Ascending aorta (tissue), 2 donors: ENCODE data around the gene HDAC9. TPM values are rescaled to one million over a fixed set of nuclear protein-coding genes. Genes with fewer than 3 reads are reported as not detected.

Experiments
- DNase-seq, 2 donors: peaks; one replicate each; pipeline ENCODE4 v3.0.0-alpha.2; 2019; ENCODE audit warnings: low spot score in 2 of 2
- H3K27ac ChIP-seq, 2 donors: fragments of 200-600 bp; sonication (generic); one replicate each; pipeline ENCODE4 v1.5.1; 2016 to 2017; ENCODE audit warnings: mild to moderate bottlenecking in 1 of 2
- H3K27me3 ChIP-seq: fragments of 200-600 bp; sonication (generic); one replicate; pipeline ENCODE4 v1.5.1; 2017
- H3K36me3 ChIP-seq, 2 donors: fragments of 200-600 bp; sonication (generic); one replicate each; pipeline ENCODE4 v1.5.1; 2016
- H3K4me1 ChIP-seq, 2 donors: fragments of 200-600 bp; sonication (generic); one replicate each; pipeline ENCODE4 v1.5.1; 2016 to 2017; ENCODE audit warnings: mild to moderate bottlenecking in 1 of 2
- H3K4me3 ChIP-seq, 2 donors: fragments of 200-600 bp; sonication (generic); one replicate each; pipeline ENCODE4 v1.5.1; 2016 to 2017; ENCODE audit warnings: mild to moderate bottlenecking in 1 of 2
- H3K9me3 ChIP-seq, 2 donors: fragments of 200-600 bp; sonication (generic); one replicate each; pipeline ENCODE4 v1.5.1; 2016
- CTCF ChIP-seq, 3 experiments: fragments of 200-600 bp in 2 of 3; fragments of 450-650 bp in 1 of 3; sonication (generic) in 2 of 3; IDR thresholded peaks; one replicate each; pipeline ENCODE4 v1.5.1; 2016 to 2019; ENCODE audit warnings: antibody characterized with exemption in 3 of 3, mild to moderate bottlenecking in 1 of 3, moderate library complexity in 1 of 3
- intact Hi-C: fragments of 100-400 bp; cut with DNase I; formaldehyde crosslinking; loops from one replicate; pipeline ENCODE4 v1.15.1; 2023
- total RNA-seq: library from RNA; depleted of rRNA; stranded (reverse); fragments of >200 nt; gene quantifications from one replicate; pipeline ENCODE4 v1.1.0, GENCODE V29; 2016

HDAC9 gene
- total RNA-seq, 1 donor from 2014 or later = 33.4 TPM

GRCh38 chr7:18590241-18590640, 94.7 kb downstream of the HDAC9 start:
- H3K27me3 ChIP-seq = no peaks in the 10 kb centered on the region
- no peak for TF ChIP-seq CTCF (IDR thresholded peaks at IDR 0.05)
- no peak overlapping the region for H3K27ac ChIP-seq
- DNase-seq = no peak
- H3K36me3 ChIP-seq = peaks cover 0 to 18% of the 10 kb centered on the region in 2 donors
- H3K4me1 ChIP-seq = no peaks in the 10 kb centered on the region
- intact Hi-C loops = loop anchor here (2.0 to 10.0 kb wide), 2 partner anchors 77 to 1075 kb away; no protein-coding TSS in a partner anchor
- no peaks in the 10 kb centered on the region for H3K9me3 ChIP-seq
- H3K4me3 ChIP-seq = no peak overlapping the region

GRCh38 chr7:18590744-18591340, 95.3 kb downstream of the HDAC9 start:
- DNase-seq = no peak
- H3K9me3 ChIP-seq = no peaks in the 10 kb centered on the region
- no peak overlapping the region for H3K4me3 ChIP-seq
- H3K4me1 ChIP-seq = no peaks in the 10 kb centered on the region
- intact Hi-C loops = loop anchor here (2.0 to 10.0 kb wide), 2 partner anchors 76 to 1074 kb away; no protein-coding TSS in a partner anchor
- peak; percentile 23 to 66 (median 46) for TF ChIP-seq CTCF (IDR thresholded peaks at IDR 0.05)
- no peaks in the 10 kb centered on the region for H3K27me3 ChIP-seq
- peaks cover 5 to 24% of the 10 kb centered on the region in 2 donors for H3K36me3 ChIP-seq
- H3K27ac ChIP-seq = no peak overlapping the region

DNA sequence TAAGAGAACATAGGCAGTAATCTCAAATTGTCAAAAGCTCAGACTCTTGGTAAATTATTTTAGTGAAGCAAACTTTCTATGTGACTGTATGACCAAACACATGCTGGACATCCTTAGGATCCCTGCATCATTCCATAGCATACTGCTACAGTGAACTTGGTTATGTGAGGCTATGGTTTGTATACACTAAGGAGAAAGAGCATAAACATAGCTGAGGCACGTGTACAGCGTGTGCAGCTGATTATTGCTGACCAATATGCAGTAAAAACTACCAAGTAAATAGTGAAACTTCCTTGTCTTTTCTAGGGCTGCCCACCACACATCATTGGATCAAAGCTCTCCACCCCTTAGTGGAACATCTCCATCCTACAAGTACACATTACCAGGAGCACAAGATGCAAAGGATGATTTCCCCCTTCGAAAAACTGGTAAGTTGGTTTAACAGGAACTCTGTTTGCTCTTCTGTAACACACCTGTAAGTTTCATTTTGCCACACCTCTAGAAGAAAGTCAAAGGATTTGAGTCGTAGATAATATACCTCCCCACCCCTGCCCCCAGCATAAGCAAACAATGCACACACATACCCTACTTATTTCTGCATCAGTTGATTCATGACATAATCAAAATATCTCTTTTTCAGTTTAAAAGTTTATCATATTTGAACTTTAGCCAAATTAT, 98.2 kb downstream of the HDAC9 start:
- no peak overlapping the region for H3K27ac ChIP-seq
- no peak overlapping the region for H3K4me3 ChIP-seq
- intact Hi-C loops = loop anchor here (10.0 kb wide), 1 partner anchor 1071 kb away; no protein-coding TSS in a partner anchor
- peaks cover 8 to 28% of the 10 kb centered on the region in 2 donors for H3K36me3 ChIP-seq
- no peaks in the 10 kb centered on the region for H3K9me3 ChIP-seq
- no peaks in the 10 kb centered on the region for H3K4me1 ChIP-seq
- no peak for DNase-seq
- TF ChIP-seq CTCF (IDR thresholded peaks at IDR 0.05) = no peak
- H3K27me3 ChIP-seq = no peaks in the 10 kb centered on the region

- H3K9me3 ChIP-seq = peaks cover 4 to 20% of the 10 kb centered on the region in 2 donors
- H3K27ac ChIP-seq = no peak overlapping the region
- intact Hi-C loops = loop anchor here (10.0 kb wide), 1 partner anchor 1067 kb away; no protein-coding TSS in a partner anchor
- DNase-seq = no peak
- no peak for TF ChIP-seq CTCF (IDR thresholded peaks at IDR 0.05)
- no peaks in the 10 kb centered on the region for H3K27me3 ChIP-seq
- H3K4me1 ChIP-seq = no peaks in the 10 kb centered on the region
- H3K36me3 ChIP-seq = peaks cover 32 to 68% of the 10 kb centered on the region in 2 donors
- no peak overlapping the region for H3K4me3 ChIP-seq
Observed at GRCh38 chr7:18597754-18598153, 102.2 kb downstream of the HDAC9 start.

DNA sequence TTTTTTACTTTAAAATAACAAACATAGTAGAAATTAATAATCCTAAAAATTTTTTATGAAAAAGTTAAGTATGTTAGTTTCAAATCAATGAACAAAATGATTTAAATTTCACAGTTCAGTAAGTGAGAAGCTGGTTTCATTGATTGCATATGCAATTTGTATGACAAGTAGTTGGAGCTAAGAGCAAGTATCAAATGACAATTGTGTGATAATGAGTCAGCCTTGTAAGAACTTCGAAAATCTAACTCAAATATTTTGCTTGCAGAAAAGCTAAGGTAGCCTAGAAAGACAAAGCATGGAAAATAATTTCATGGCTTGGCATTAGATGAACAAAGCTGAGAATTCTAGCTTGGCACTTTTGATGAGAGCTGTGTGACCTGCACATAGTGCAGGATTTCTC, 111.5 kb downstream of the HDAC9 start:
- no peaks in the 10 kb centered on the region for H3K27me3 ChIP-seq
- TF ChIP-seq CTCF (IDR thresholded peaks at IDR 0.05) = no peak
- H3K4me1 ChIP-seq = no peaks in the 10 kb centered on the region
- peaks cover 8 to 38% of the 10 kb centered on the region in 2 donors for H3K9me3 ChIP-seq
- no peak for DNase-seq
- peaks cover 40 to 63% of the 10 kb centered on the region in 2 donors for H3K36me3 ChIP-seq
- H3K4me3 ChIP-seq = no peak overlapping the region
- intact Hi-C loops = no loop called here
- H3K27ac ChIP-seq = no peak overlapping the region
